Activated naive CD8-positive, alpha-beta T cell treated with anti-CD3 and anti-CD28 coated beads, Interleukin-2, amount 50 U/mL, for 16 hours (primary cell): ENCODE results near the gene LZTS2.

Experiments used
- DNase-seq: peaks from one replicate; pipeline ENCODE4 v3.0.0-alpha.2; 2020; ENCODE audit warnings: low read depth, low spot score

The LZTS2 gene

GRCh38 chr10:100998991-100999741, 442 bp upstream of the LZTS2 start:
- peak; percentile 52 for DNase-seq

GRCh38 chr10:101000127-101000914, 713 bp downstream of the LZTS2 start:
- no peak for DNase-seq

DNA sequence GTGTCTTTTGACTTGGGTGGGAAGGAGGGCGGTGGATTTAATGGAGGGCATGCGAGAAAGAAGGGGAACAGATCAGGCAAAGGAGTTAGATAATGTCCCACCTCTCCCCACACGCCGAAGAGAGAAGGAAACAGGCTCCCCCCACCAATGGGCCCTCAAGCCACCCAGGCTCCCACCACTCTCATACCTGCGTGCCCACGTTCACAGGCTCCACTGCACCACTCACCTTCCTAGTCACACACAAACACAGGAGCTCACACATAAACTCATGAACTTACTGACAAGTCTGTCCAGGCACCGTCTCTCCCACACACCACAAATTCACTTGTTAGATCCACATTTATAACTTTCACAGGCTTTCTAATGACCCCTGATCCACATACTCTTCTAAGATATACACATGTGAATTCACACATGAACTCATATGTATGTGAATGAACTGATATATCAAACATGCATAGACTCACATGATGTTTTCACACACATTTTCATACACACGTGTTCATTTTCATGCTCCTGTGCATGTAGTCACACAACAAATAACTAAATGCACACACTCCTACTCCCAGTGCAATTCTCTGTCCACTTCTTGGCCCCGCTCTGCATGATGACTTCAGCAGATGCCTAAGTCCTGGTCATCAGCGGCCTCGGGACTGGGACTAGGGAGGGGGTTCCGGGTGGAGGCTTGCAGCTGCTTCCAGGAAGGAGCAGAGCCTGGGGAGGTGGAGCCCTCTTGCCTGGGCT, 1.5 kb downstream of the LZTS2 start:
- DNase-seq, result no peak

- DNase-seq, result no peak
These were observed 2.0 kb downstream of the LZTS2 start for GRCh38 chr10:101001659-101002035.

DNA sequence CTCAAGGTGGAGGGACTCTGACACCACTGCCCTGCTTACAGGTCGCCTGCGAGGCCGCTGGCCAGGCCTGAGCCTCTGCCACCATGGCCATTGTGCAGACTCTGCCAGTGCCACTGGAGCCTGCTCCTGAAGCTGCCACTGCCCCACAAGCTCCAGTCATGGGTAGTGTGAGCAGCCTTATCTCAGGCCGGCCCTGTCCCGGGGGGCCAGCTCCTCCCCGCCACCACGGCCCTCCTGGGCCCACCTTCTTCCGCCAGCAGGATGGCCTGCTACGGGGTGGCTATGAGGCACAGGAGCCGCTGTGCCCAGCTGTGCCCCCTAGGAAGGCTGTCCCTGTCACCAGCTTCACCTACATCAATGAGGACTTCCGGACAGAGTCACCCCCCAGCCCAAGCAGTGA, 2.8 kb downstream of the LZTS2 start:
- DNase-seq, result no peak

- no peak for DNase-seq
These were observed 4.1 kb downstream of the LZTS2 start for GRCh38 chr10:101003639-101004206.

DNA sequence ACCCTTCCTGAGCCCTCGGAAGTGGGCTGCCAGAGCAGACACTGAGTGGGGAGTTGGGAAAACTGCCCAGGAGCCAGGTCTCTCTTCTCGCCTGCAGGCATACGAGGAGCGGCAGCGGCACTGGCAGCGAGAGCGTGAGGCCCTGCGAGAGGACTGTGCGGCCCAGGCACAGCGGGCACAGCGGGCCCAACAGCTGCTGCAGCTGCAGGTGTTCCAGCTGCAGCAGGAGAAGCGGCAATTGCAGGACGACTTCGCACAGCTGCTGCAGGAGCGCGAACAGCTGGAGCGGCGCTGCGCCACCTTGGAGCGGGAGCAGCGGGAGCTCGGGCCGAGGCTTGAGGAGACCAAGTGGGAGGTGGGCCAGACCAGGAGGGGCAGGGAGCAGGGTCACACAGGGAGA, 5.8 kb downstream of the LZTS2 start:
- DNase-seq, result no peak

DNA sequence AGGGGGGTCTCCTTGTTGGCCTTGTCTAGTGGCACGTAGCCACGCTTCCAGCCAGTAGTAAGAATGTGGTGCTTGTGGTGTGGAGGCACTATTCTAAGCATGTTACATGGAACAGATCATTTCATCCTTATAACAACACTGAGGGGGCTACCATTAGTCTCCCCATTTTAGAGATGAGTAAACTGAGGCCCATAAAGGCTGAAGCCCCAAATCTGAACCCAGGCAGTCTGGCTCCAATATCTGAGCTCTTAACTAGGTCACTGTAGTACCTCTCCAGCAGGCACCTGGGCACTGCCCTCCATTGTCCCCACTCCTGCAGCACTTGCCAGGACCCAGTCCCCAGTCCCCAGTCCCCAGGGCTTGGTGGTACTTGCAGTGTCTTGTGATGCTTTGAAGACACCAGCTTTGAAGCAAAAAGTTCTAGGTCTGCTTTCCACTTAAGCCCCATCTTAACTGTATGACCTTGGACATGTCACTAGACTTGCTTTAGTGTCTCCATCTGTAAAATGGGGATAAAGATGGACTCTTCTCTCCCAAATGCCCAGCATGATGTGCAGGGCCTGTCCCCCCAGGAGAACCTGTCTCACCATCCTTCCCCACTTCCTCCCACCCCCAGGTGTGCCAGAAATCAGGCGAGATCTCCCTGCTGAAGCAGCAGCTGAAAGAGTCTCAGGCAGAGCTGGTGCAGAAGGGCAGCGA, 6.4 kb downstream of the LZTS2 start:
- no peak for DNase-seq

- no peak for DNase-seq
These were observed 7.0 kb downstream of the LZTS2 start for GRCh38 chr10:101006593-101007098.

- DNase-seq, result no peak
These were observed 7.6 kb downstream of the LZTS2 start for GRCh38 chr10:101007099-101007711.

- no peak for DNase-seq
These were observed 8.6 kb downstream of the LZTS2 start for GRCh38 chr10:101007915-101008822.

- DNase-seq, result no peak
These were observed 9.3 kb downstream of the LZTS2 start for GRCh38 chr10:101008823-101009423.

- DNase-seq, result no peak
These were observed 10.7 kb downstream of the LZTS2 start for GRCh38 chr10:101010329-101010728.

DNA sequence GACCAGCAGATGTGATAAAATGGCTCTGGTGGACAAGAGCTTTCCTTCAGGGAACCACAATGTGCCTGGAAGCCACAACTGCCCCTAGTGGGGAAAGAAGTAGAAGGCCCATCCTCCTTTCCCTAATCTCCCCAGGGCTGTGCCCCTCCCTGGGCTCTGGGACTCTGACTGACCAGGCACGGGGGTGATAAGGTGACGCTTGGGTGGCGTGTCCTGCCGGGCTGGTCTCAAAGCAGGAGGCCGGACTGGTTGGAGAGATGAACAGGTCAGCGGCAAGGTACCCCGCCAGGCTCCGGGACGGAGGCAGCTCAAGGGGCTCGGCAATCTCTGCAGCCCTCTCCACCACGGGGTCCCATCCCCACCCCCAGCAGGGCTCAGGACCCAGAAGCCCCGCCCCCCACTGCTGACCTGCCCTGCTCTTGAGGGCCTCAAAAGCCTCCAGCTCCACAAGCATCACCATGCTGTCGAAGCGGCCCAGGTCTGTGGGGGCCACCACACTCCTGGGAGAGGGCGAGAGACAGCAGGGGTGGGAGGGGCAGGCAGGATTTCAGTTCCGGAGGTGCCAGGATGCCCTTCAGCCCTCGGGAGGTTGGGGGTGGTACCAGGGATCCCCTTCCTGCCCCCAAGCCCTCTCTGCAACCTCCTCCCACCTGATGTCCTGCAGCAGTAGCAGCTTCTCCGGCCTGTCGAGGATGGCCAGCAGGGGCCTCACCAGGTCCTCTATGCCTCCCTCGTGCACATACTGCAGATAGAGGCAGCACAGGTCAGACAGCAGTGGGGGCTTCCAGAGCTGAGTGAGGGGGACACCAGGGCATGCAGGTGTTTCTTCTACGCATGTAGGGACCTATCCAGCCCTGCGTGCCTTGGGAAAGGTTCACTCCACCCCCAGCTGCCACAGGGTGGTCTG, 12.2 kb downstream of the LZTS2 start:
- DNase-seq, result no peak

- peak; percentile 61 for DNase-seq
These were observed 13.1 kb downstream of the LZTS2 start for GRCh38 chr10:101012525-101013364.

DNA sequence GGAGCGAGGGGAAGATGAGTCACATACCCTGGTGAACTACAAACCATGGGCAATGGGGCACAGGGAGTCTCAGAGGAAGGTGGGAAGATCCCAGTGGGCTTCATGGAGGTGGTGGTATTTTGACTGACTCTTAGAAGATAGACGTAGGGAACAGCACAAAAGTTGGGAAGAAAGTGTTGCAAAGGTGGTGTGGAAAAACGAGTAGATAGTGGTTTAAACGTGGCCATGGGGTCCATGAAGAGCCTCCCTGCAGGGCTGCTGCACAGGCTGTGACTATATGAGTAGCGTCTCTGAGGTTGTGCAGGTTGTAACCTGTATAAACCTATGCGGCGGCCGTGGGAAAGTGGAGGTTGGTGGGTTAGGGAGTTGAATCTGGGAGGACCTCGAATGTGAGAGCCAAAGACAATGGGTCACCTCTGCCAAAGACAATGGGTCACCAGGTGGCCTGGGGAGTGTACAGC, 13.8 kb downstream of the LZTS2 start:
- DNase-seq, result no peak

DNA sequence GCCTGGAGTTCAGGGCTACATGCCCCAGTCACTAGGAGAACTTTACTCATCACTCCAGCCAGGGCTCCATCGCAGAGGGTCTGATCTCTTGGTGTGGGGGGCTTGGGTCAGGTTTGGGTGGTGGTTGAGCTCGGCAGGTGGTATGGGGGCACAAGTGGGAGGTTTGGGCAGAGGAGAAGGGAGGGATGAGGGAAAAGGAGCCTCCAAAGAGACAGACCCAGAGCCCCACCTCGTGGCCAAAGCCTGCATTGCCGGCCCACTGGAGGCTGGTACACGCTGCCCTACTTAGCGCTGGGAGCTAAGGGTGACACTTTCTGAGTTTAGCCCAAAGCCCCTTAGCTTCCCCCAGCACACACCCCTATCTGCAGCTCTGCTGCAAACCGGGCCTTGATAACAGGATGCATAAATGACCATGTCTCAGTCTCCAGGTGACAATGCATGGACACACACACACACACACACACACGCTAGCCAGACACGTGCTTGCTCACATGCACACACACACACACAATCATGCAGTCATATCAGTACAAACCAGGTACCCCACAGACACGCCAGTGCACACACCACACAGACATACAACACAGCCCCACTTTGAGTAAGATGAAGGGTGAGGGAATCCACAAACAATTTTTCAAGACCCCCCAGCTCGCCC, 14.7 kb downstream of the LZTS2 start:
- peak; percentile 43 for DNase-seq
